K562 (cell line): ENCODE data around the gene CENPA. TPM values are rescaled to one million over a fixed set of nuclear protein-coding genes. Genes with fewer than 3 reads are reported as not detected.
A peak's percentile ranks its signal among the peaks of the same experiment; 100 is the strongest.

Source experiments
- ATAC-seq: fragments of 200-7000 bp; cut with Tn5 transposase; 3 replicates; pipeline ENCODE4 v1.9.1; 2020; ENCODE audit warnings: moderate library complexity
- BruUV-seq: library from RNA; stranded (reverse); fragments of 400-500 nt; replicated peaks from 2 replicates; lab custom pipeline; 2021; lab: Mats Ljungman, UMichigan
- CTCF ChIA-PET: fragments of 300-600 bp; formaldehyde crosslinking; extraction: SDS; loops from one replicate; lab custom pipeline; 2021; ENCODE audit warnings: low intra/inter-chr PET ratio; lab: Yijun Ruan, JAX
- POLR2A ChIA-PET: fragments of 300-600, 350-650 bp; sonication (Branson Sonifier 250); formaldehyde crosslinking; extraction: SDS; loops from one replicate; lab custom pipeline; 2021; ENCODE audit warnings: antibody characterized with exemption, inconsistent platforms; lab: Yijun Ruan, JAX
- DNase-seq, 4 experiments: peaks; one replicate each; pipeline versions ENCODE4 v3.0.0 to v3.0.0-alpha.2; 2011 to 2018; ENCODE audit warnings: low spot score in 3 of 4, mixed read lengths in 3 of 4; ENCODE audit errors: extremely low read depth in 1 of 4
- FAIRE-seq: peaks from 2 replicates; lab custom pipeline; 2011; peaks lifted over from hg19 to GRCh38; lab: Jason Lieb, UNC
- H2AFZ ChIP-seq: 2 replicates; pipeline ENCODE4 v1.6.0; 2011; ENCODE audit warnings: low read depth, low read length, control low read depth, inconsistent platforms
- H3K27ac ChIP-seq: fragments of 200-600 bp; 3 replicates; pipeline ENCODE4 v1.8.0; 2011; ENCODE audit warnings: low read depth, mild to moderate bottlenecking, control low read depth, inconsistent platforms, low read length, moderate library complexity, mixed read lengths; ENCODE audit errors: extremely low read depth
- H3K27me3 ChIP-seq, 2 experiments: fragments of 300-600 bp in 1 of 2; 2 replicates in 1 of 2; 3 replicates in 1 of 2; pipeline versions ENCODE4 v1.6.0 to v1.8.0; 2011; ENCODE audit warnings: inconsistent platforms in 2 of 2, low read length in 2 of 2, mild to moderate bottlenecking in 1 of 2, mixed read lengths in 1 of 2, moderate library complexity in 1 of 2; ENCODE audit not compliant: control insufficient read depth in 2 of 2, insufficient read depth in 2 of 2
- H3K36me3 ChIP-seq: fragments of 300-600 bp; 3 replicates; pipeline ENCODE4 v1.8.0; 2011; ENCODE audit warnings: mild to moderate bottlenecking, low read length, inconsistent platforms; ENCODE audit not compliant: control insufficient read depth, insufficient read depth
- H3K4me1 ChIP-seq, 2 experiments: fragments of 200-600 bp in 1 of 2; replicated peaks in 1 of 2; 2 replicates in 1 of 2; 3 replicates in 1 of 2; pipeline versions ENCODE4 v1.5.1 to v1.8.0; 2011; ENCODE audit warnings: inconsistent platforms in 2 of 2, low read length in 2 of 2, mild to moderate bottlenecking in 1 of 2, mixed read lengths in 1 of 2, moderate library complexity in 1 of 2; ENCODE audit not compliant: control insufficient read depth in 2 of 2, insufficient read depth in 2 of 2
- H3K4me2 ChIP-seq: 2 replicates; pipeline ENCODE4 v1.6.1; 2011; ENCODE audit warnings: low read length, control low read depth, inconsistent platforms, mixed read lengths; ENCODE audit not compliant: insufficient read depth
- H3K4me3 ChIP-seq: fragments of 200-600 bp; sonication (generic), shearing (Covaris generic); 2 replicates; pipeline ENCODE4 v1.5.1; 2016; ENCODE audit warnings: control low read depth, inconsistent platforms
- H3K79me2 ChIP-seq: fragments of 200-600 bp; 3 replicates; pipeline ENCODE4 v1.8.0; 2011; ENCODE audit warnings: low read length, inconsistent platforms; ENCODE audit not compliant: control insufficient read depth, insufficient read depth
- H3K9ac ChIP-seq, 2 experiments: 2 replicates each; pipeline versions ENCODE4 v1.6.0 to v1.6.1; 2011; ENCODE audit warnings: low read depth in 2 of 2, low read length in 2 of 2, control low read depth in 1 of 2, inconsistent platforms in 1 of 2, mild to moderate bottlenecking in 1 of 2, mixed read lengths in 1 of 2; ENCODE audit not compliant: insufficient read depth in 1 of 2
- H3K9me1 ChIP-seq: one replicate; pipeline ENCODE4 v1.6.0; 2011; ENCODE audit warnings: inconsistent platforms, mild to moderate bottlenecking, low read length, moderate library complexity; ENCODE audit not compliant: control insufficient read depth, insufficient read depth
- H3K9me3 ChIP-seq: replicated peaks from 2 replicates; pipeline ENCODE4 v1.5.1; 2011; ENCODE audit warnings: low read depth, low read length, inconsistent platforms; ENCODE audit not compliant: control insufficient read depth, insufficient read depth
- H4K20me1 ChIP-seq: replicated peaks from 2 replicates; pipeline ENCODE4 v1.6.1; 2011; ENCODE audit warnings: low read length, inconsistent platforms, mixed read lengths; ENCODE audit not compliant: control insufficient read depth, insufficient read depth
- EHMT2 ChIP-seq: fragments of 450-650 bp; IDR thresholded peaks from 2 replicates; pipeline ENCODE4 v1.6.1; 2018; ENCODE audit warnings: antibody characterized with exemption
- SPI1 ChIP-seq: IDR thresholded peaks from 2 replicates; pipeline ENCODE4 v1.6.1; 2011; ENCODE audit warnings: low read depth, low read length, control low read depth, borderline replicate concordance
- ZNF707 ChIP-seq: fragments of 250-450 bp; sonication (Bioruptor Pico); conservative IDR thresholded peaks from 2 replicates; pipeline ENCODE4 v1.8.0; 2022; ENCODE audit warnings: inconsistent platforms, mild to moderate bottlenecking, moderate library complexity
- WGBS: fragments of 100-300 bp; shearing (Covaris generic); methylation state at CpG from one replicate; pipeline ENCODE4 v1.1.6; 2016; ENCODE audit warnings: low coverage, mixed read lengths; ENCODE audit not compliant: insufficient coverage; ENCODE audit errors: missing lambda C conversion rate; 5-methylcytosine and 5-hydroxymethylcytosine counted together
- in situ Hi-C: fragments of 300-500 bp; cut with MboI; formaldehyde crosslinking; loops from 4 replicates; pipeline ENCODE4 v1.15.0; 2018; ENCODE audit warnings: inconsistent platforms, mixed read lengths
- intact Hi-C: fragments of 100-400 bp; cut with micrococcal nuclease; formaldehyde crosslinking; loops from 2 replicates; pipeline ENCODE4 v1.14.2; 2022
- polyA plus RNA-seq, 8 experiments: library from polyadenylated mRNA; depleted of rRNA in 4 of 8; stranded (reverse) in 5 of 8; unstranded in 3 of 8; fragments of >200 nt; fragmentation: Nextera tagmentation in 2 of 8; fragmentation: Illumina TruSeq in 1 of 8; extraction: Ambion mirVana in 2 of 8; extraction: Trizol in 1 of 8; gene quantifications; 2 replicates each; pipeline versions ENCODE4 v1.2.1 to v1.2.3, GENCODE V29; 2011 to 2014; ENCODE audit warnings: inconsistent platforms in 1 of 8, missing spikeins in 1 of 8
- total RNA-seq, 7 experiments: library from RNA; depleted of rRNA in 6 of 7; stranded (reverse); fragments of >200 nt in 6 of 7; fragmentation: Illumina TruSeq in 2 of 7; extraction: Trizol in 2 of 7; gene quantifications; 2 replicates each; pipeline versions ENCODE4 v1.2.1 to v1.2.3, GENCODE V29; 2011 to 2021; ENCODE audit warnings: low replicate concordance in 1 of 7
- TF ChIP-seq, protein P1 (sequence below): sonication (generic); IDR thresholded peaks from 2 replicates; pipeline ENCODE4 v1.6.1; 2016

CENPA gene
- total and polyA plus RNA-seq, 9 of the 15 experiments (the other 6 are each of a cell fraction or from before 2014, with no cell fraction given): 11.3 to 61.7 (median 44.7) TPM

GRCh38 chr2:26780203-26780760 lies 5.6 kb upstream of the CENPA start:
- in situ Hi-C loops: no loop called here

More at GRCh38 chr2:26780203-26780760, 5.6 kb upstream of the CENPA start:
- Histone ChIP-seq H2AFZ (no peak overlapping the region), H3K4me1 (peaks cover under 1 to 10% of the 10 kb centered on the region in 2 experiments; a peak in 4 of 5 replicates), H3K9ac (no peak overlapping the region), H3K27me3 (no peaks in the 10 kb centered on the region), H3K4me3 (no peak overlapping the region), H3K27ac (no peak overlapping the region; the same call in 2 of the 3 replicates), H3K4me2 (no peak overlapping the region), H3K9me3 (no peaks in the 10 kb centered on the region), H3K79me2 (no peaks in the 10 kb centered on the region), H3K9me1 (peaks cover 5% of the 10 kb centered on the region), H4K20me1 (no peaks in the 10 kb centered on the region), H3K36me3 (peaks cover 63% of the 10 kb centered on the region; the same call in 2 of the 3 replicates)
- TF ChIP-seq, protein P1, sequence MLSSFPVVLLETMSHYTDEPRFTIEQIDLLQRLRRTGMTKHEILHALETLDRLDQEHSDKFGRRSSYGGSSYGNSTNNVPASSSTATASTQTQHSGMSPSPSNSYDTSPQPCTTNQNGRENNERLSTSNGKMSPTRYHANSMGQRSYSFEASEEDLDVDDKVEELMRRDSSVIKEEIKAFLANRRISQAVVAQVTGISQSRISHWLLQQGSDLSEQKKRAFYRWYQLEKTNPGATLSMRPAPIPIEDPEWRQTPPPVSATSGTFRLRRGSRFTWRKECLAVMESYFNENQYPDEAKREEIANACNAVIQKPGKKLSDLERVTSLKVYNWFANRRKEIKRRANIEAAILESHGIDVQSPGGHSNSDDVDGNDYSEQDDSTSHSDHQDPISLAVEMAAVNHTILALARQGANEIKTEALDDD: no peak
- TF ChIP-seq SPI1 (peak; percentile 77), ZNF707 (CRISPR knock-in tag) (no peak), EHMT2 (no peak)
- 93% methylated on average over 4 of the region's 4 CpGs for WGBS
- TSS peak; percentile 16 for BruUV-seq
- no peak for FAIRE-seq
- ATAC-seq: peak; percentile 4; the same call in 1 of the 3 replicates
- DNase-seq: no peak
- ChIA-PET CTCF (no interaction called here), POLR2A (interaction anchor here (0.7 to 2.2 kb wide), 3 partner anchors 8 to 79 kb away, joined by 3 to 8 read pairs (median 4); no protein-coding TSS in a partner anchor)
- intact Hi-C loops: no loop called here
